NCI-H1105 (cell line): ENCODE measurements around the gene LCN2.
"Not testable (repeated sequence)": the region's sequence is repeated elsewhere in the genome, so short reads cannot be mapped to it uniquely, and the experiment has no call there.

Experiments
- DNase-seq: peaks from one replicate; lab custom pipeline; 2025; lab: John Stamatoyannopoulos, UW

Gene LCN2

GRCh38 chr9:128149001-128149701, at the start of gene LCN2:
TSS of gene LCN2 (plus strand) at chr9:128149453. CDS start at chr9:128149526, 73 bp downstream.
- DNase-seq: no peak

GRCh38 chr9:128099932-128100491, 49.2 kb upstream of the LCN2 start:
- DNase-seq: no peak

- no peak for DNase-seq
These were observed 48.7 kb upstream of the LCN2 start for GRCh38 chr9:128100581-128100980.

DNA sequence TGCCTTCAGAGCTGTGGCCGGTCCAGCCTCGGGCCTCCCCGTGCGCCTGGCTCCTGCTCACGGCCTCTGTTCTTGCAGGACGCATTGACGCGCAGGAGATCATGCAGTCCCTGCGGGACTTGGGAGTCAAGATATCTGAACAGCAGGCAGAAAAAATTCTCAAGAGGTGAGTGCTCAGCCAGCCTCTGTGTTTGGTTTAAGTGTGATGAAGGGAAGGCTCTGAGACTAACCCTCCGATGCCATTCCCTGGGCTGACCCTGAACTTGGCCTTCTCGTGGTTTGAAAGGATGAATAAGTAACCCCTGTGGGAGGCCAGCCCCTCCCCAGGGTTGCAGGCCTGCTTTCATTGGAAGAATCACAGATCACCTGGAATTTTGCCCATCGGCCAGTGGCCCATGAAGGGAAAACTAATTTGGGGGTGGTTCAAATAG, 48.0 kb upstream of the LCN2 start:
- DNase-seq: no peak

DNA sequence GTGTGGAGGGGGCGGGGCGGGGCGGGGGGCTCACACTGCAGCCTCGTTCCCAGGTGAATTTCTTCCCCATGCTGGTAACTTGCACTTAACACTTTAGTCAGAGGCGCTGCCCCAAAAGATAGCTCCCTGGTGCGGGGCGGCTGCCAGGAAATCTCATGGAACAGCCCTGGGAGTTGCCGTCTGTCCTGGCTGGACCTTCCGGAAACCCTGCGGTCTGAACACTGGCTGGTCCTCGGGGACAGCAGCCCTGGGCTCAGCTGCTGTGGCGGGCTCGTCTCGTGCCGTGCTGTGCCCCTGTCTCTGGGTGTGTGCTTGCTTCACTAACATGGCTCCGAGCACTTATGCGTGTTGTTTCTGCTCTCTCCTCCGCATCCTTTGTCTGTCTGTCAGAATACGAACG, 47.6 kb upstream of the LCN2 start:
- no peak for DNase-seq

DNA sequence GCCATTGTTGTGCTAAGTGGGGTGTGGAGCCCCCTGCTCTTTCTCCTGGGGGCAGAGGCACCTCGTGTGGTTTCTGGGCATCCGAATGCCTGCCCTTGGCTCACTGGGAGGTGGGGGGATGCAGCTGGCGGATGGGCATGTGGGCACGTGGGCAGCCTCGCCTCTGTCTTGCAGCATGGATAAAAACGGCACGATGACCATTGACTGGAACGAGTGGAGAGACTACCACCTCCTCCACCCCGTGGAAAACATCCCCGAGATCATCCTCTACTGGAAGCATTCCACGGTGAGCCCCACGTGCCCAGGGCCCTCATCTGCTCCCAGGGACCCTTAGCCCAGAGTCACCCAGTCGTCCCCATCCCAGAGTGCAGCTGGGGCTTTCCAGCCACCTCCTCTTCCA, 47.1 kb upstream of the LCN2 start:
- no peak for DNase-seq

DNA sequence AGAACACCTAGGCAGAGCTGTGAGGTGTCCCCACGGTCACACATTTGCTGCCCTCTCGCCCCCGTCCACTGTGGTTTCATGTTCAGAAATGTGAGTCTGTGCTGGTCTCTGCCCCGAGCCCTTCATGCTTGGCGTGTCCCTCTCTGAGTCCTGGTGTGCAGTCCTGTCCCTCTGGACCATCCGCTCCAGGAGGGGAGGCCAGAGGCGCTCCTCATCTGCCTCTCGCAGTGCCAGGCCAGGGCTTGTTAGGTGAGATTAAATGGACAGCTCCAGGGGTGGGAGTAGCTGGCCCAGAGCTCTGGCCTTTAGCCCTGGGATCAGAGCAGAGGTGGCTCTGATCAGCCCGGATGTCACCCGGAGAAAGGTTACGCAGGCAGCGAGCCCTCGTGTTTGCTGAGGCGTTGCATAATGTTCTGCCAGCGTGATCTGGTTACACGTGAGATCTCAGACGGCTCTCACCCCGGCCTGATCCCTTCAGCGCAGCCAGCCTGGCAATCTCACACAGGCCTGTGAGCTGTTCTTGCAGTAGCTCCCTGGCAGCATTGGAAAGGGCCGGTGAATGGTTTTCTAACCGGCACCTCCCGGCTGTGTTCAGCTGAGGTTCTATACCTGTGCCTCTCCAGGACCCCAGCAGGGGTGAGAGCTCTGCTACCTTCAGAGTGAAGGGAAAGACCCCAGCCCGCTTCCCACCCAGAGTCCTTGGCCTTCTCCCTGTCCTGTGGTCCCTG, 46.2 kb upstream of the LCN2 start:
- DNase-seq: no peak

DNA sequence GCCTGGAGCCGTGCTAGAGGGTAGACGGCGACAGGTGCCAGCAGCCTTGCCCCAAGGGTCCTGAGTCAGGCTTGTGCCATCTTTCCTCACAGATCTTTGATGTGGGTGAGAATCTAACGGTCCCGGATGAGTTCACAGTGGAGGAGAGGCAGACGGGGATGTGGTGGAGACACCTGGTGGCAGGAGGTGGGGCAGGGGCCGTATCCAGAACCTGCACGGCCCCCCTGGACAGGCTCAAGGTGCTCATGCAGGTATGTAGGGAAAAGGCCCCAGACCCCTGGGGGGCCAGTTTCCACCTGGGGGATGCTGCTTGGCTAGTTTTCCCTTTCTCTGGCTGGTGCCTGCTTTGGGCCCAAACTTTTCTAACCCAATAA, 45.7 kb upstream of the LCN2 start:
- DNase-seq: no peak

DNA sequence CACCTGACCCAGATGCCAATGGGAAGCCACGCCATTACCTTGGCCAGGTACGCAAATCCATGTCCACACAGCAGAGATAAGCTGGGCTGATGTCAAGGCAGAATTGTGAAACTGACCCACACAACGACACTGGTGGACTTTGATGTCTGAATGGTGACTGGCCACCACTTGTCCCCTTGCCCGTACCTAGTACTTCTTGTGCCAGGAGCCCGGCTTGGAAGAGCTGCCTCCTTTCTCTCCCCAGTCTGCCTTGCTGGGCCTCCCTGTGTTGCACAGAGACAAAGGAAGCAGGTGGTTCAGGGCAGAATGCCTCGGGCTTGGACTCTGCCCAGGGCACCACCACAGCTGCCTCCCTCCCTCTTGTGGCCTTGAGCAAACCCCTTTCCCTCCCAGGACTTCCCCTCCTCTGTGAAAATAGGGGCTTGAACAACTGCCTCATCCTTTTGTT, 45.1 kb upstream of the LCN2 start:
- DNase-seq: peak; percentile 21

- DNase-seq: no peak
These were observed 43.6 kb upstream of the LCN2 start for GRCh38 chr9:128105538-128106175.

DNA sequence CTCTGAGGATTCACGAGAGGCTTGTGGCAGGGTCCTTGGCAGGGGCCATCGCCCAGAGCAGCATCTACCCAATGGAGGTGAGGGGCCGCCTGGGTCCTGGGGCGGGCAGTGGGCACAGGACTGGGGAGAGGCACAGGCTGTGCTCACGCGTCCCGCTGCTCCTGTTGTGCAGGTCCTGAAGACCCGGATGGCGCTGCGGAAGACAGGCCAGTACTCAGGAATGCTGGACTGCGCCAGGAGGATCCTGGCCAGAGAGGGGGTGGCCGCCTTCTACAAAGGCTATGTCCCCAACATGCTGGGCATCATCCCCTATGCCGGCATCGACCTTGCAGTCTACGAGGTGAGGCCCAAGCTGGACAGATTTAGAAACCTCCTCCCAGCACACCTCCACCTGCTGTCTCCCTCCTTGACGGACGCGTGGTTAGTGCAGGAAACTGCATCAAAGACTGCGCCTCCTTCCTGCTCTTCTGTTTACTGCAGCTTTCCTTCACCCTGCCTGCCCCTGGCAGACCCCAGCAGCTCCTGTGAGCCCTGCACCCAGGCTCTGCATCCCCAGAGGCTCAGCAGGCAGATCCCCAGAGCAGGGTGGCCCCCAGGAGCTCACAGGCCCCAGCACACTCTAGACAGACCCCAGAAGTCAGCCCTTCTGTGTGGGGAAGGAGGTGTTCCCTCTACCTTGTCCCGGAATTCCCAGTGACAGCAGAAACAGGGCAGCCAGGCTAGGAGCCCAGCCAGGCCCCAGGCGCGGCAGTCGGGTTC, 42.9 kb upstream of the LCN2 start:
- no peak for DNase-seq

- DNase-seq: no peak
These were observed 42.2 kb upstream of the LCN2 start for GRCh38 chr9:128106940-128107467.

DNA sequence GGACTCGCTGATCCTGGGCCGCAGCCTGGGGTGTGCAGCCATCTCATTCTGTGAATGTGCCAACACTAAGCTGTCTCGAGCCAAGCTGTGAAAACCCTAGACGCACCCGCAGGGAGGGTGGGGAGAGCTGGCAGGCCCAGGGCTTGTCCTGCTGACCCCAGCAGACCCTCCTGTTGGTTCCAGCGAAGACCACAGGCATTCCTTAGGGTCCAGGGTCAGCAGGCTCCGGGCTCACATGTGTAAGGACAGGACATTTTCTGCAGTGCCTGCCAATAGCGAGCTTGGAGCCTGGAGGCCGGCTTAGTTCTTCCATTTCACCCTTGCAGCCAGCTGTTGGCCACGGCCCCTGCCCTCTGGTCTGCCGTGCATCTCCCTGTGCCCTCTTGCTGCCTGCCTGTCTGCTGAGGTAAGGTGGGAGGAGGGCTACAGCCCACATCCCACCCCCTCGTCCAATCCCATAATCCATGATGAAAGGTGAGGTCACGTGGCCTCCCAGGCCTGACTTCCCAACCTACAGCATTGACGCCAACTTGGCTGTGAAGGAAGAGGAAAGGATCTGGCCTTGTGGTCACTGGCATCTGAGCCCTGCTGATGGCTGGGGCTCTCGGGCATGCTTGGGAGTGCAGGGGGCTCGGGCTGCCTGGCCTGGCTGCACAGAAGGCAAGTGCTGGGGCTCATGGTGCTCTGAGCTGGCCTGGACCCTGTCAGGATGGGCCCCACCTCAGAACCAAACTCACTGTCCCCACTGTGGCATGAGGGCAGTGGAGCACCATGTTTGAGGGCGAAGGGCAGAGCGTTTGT, 41.6 kb upstream of the LCN2 start:
- no peak for DNase-seq

DNA sequence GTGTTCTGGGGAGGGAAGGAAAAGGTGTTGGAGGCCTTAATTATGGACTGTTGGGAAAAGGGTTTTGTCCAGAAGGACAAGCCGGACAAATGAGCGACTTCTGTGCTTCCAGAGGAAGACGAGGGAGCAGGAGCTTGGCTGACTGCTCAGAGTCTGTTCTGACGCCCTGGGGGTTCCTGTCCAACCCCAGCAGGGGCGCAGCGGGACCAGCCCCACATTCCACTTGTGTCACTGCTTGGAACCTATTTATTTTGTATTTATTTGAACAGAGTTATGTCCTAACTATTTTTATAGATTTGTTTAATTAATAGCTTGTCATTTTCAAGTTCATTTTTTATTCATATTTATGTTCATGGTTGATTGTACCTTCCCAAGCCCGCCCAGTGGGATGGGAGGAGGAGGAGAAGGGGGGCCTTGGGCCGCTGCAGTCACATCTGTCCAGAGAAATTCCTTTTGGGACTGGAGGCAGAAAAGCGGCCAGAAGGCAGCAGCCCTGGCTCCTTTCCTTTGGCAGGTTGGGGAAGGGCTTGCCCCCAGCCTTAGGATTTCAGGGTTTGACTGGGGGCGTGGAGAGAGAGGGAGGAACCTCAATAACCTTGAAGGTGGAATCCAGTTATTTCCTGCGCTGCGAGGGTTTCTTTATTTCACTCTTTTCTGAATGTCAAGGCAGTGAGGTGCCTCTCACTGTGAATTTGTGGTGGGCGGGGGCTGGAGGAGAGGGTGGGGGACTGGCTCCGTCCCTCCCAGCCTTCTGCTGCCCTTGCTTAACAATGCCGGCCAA, 40.8 kb upstream of the LCN2 start:
- no peak for DNase-seq

GRCh38 chr9:128109050-128109709, 40.1 kb upstream of the LCN2 start:
- DNase-seq: no peak

- DNase-seq: not testable (repeated sequence)
These were observed 37.5 kb upstream of the LCN2 start for GRCh38 chr9:128111726-128112125.

DNA sequence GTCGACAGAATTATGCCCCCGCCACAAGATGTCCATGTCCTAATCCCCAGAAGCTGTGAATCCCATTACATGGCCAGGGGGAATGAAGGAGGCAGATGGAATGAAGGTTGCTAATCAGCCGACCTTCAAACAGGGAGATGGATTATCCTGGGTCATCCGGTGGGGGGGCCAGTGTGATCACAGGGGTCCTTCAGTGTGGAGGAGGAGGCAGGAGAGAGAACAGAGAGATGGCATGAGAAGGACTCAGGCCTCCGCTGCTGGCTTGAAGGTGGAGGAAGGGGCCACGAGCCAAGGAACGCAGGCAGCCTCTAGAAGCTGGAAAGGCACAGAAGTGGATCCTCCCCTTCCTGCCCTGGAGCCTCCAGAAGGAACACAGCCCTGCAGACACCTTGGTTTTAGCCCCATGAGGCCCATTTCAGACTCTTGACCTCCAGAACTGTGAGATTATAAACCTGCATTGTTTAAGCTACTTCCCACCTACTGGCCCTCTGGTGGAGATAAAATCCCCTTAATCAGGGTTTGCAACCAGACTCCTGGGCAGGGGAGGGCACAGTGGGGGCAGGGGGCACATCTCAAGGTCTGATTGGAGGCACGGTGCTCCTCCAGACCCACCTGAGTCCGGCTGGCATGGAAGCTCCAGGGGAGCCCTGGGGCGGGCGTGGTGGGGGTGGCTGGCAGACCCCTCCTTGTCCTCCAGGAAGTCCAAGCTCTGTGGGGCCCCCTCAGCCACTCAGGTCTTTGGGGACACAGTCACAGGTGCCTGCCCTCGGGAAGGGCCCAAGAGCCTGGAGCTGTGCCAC, 35.5 kb upstream of the LCN2 start:
- DNase-seq: no peak

GRCh38 chr9:128114326-128115186, 34.7 kb upstream of the LCN2 start:
- DNase-seq: no peak
